ENCODE results near the gene CLK3.

- TF ChIP-seq CTCF (conservative IDR thresholded peaks at IDR 0.05; ENCODE audit: low read length): no peak
- TF ChIP-seq EZH2phosphoT487 (IDR thresholded peaks at IDR 0.05; ENCODE audit: borderline replicate concordance, low read depth, low read length): no peak
Observed at GRCh38 chr15:74603026-74603788, 12.4 kb upstream of the CLK3 start.

Data from OCI-LY7 (cell line).